ENCODE measurements around the gene LRRC75A. TPM values are rescaled to one million over a fixed set of nuclear protein-coding genes. Genes with fewer than 3 reads are reported as not detected.

The LRRC75A gene
- total and polyA plus RNA-seq, 2 donors (not counting 1 experiment from before 2014, with no cell fraction given) = 0.64 to 3.1 TPM

- no peak for DNase-seq (ENCODE audit: low read depth in 2 of 2)
- H3K9ac ChIP-seq (ENCODE audit: insufficient read depth, low read length) = no peak overlapping the region
- H3K4me3 ChIP-seq (replicated peaks in 1 of 4; ENCODE audit: control extremely low read depth in 1 of 4, insufficient read depth in 1 of 4, low read depth in 3 of 4, low read length in 4 of 4) = no peak overlapping the region
- no peaks in the 10 kb centered on the region for H4K20me1 ChIP-seq (ENCODE audit: control insufficient read depth, extremely low read depth, insufficient read depth, low read length)
- H3K27me3 ChIP-seq (ENCODE audit: control insufficient read depth, insufficient read depth, low read length) = no peaks in the 10 kb centered on the region
- H2AFZ ChIP-seq (ENCODE audit: low read length) = no peak overlapping the region
- peaks cover 2% of the 10 kb centered on the region for H3K36me3 ChIP-seq (ENCODE audit: control insufficient read depth, insufficient read depth, low read length)
- H3K9me3 ChIP-seq (ENCODE audit: control insufficient read depth, insufficient read depth, low read depth, low read length) = no peaks in the 10 kb centered on the region
- no peak overlapping the region for H3K4me2 ChIP-seq (ENCODE audit: extremely low read depth, insufficient read depth, low read length)
- no peak overlapping the region for H3K27ac ChIP-seq (ENCODE audit: insufficient read depth, low read length)
- H3K4me1 ChIP-seq (ENCODE audit: control insufficient read depth, extremely low read depth, insufficient read depth, low read length) = no peaks in the 10 kb centered on the region
- no peaks in the 10 kb centered on the region for H3K79me2 ChIP-seq (ENCODE audit: control insufficient read depth, insufficient read depth, low read length)
- no peak for TF ChIP-seq EZH2 (IDR thresholded peaks at IDR 0.05; ENCODE audit: low read length, missing control alignments)
- no peak for TF ChIP-seq CTCF (conservative IDR thresholded peaks at IDR 0.05 in 1 of 2, IDR thresholded peaks at IDR 0.05 in 1 of 2; ENCODE audit: low read depth in 1 of 2, low read length in 2 of 2)
These were observed 32.0 kb downstream of the LRRC75A start for GRCh38 chr17:16459855-16460550.

DNA sequence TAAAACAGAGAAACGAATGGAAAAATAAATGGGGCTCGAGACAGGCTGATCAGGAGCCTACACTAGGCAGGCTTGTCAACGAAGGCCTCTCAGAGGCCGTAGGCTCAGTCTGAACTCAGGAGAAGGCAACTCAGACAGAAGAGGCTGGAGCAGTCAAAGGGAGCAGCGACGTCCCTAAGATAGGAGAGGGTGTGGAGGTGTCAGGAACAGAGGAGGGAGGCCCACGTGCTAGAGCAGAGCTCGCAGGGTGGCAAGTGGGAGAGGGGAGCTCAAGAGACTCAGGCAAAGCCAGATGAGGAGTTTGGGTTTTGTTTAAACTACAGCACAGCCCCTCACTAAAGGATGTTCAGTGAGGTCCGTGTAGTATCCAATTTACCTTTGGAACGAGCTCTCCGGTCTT lies 32.7 kb downstream of the LRRC75A start:
- H4K20me1 ChIP-seq (ENCODE audit: control insufficient read depth, extremely low read depth, insufficient read depth, low read length) = no peaks in the 10 kb centered on the region
- no peak overlapping the region for H2AFZ ChIP-seq (ENCODE audit: low read length)
- DNase-seq (ENCODE audit: low read depth in 2 of 2) = no peak
- H3K36me3 ChIP-seq (ENCODE audit: control insufficient read depth, insufficient read depth, low read length) = peaks cover 2% of the 10 kb centered on the region
- H3K79me2 ChIP-seq (ENCODE audit: control insufficient read depth, insufficient read depth, low read length) = no peaks in the 10 kb centered on the region
- H3K4me2 ChIP-seq (ENCODE audit: extremely low read depth, insufficient read depth, low read length) = no peak overlapping the region
- no peak overlapping the region for H3K9ac ChIP-seq (ENCODE audit: insufficient read depth, low read length)
- H3K27ac ChIP-seq (ENCODE audit: insufficient read depth, low read length) = no peak overlapping the region
- H3K9me3 ChIP-seq (ENCODE audit: control insufficient read depth, insufficient read depth, low read depth, low read length) = no peaks in the 10 kb centered on the region
- H3K4me1 ChIP-seq (ENCODE audit: control insufficient read depth, extremely low read depth, insufficient read depth, low read length) = no peaks in the 10 kb centered on the region
- no peaks in the 10 kb centered on the region for H3K27me3 ChIP-seq (ENCODE audit: control insufficient read depth, insufficient read depth, low read length)
- TF ChIP-seq EZH2 (IDR thresholded peaks at IDR 0.05; ENCODE audit: low read length, missing control alignments) (no peak), CTCF (conservative IDR thresholded peaks at IDR 0.05 in 1 of 2, IDR thresholded peaks at IDR 0.05 in 1 of 2; ENCODE audit: low read depth in 1 of 2, low read length in 2 of 2) (no peak)
- H3K4me3 ChIP-seq (replicated peaks in 1 of 4; ENCODE audit: control extremely low read depth in 1 of 4, insufficient read depth in 1 of 4, low read depth in 3 of 4, low read length in 4 of 4) = no peak overlapping the region

DNA sequence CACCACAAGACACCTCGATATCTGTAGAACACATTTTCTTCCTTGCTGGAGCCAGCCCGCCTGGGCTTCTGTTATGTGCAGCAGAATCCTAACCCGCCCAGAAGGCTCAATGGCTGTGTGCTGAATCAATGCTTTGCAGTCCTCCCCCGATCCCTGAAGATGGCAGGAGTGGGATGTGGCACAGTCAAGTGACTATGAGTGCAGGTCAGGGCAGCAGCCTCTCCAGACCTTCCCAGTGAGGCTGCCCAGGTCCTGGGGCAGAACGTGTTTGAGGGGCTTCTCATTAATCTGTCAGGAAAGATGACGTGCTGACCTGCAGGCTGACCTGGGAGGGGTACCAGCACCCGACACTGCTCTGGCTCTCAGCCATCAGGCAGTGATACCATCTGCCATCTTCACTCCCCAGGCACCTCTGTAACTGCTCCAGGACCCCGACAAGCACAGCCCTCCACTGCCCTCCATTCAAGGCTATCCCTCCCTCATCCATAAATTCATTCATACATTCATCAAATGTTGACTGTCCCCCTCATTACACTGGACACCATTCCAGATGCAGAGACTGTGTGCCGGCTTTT lies 35.2 kb downstream of the LRRC75A start:
- Histone ChIP-seq H3K27me3 (ENCODE audit: control insufficient read depth, insufficient read depth, low read length) (no peaks in the 10 kb centered on the region), H3K4me1 (ENCODE audit: control insufficient read depth, extremely low read depth, insufficient read depth, low read length) (no peaks in the 10 kb centered on the region), H3K4me3 (replicated peaks in 1 of 4; ENCODE audit: control extremely low read depth in 1 of 4, insufficient read depth in 1 of 4, low read depth in 3 of 4, low read length in 4 of 4) (no peak overlapping the region), H3K9ac (ENCODE audit: insufficient read depth, low read length) (no peak overlapping the region), H4K20me1 (ENCODE audit: control insufficient read depth, extremely low read depth, insufficient read depth, low read length) (no peaks in the 10 kb centered on the region), H3K79me2 (ENCODE audit: control insufficient read depth, insufficient read depth, low read length) (no peaks in the 10 kb centered on the region), H3K9me3 (ENCODE audit: control insufficient read depth, insufficient read depth, low read depth, low read length) (no peaks in the 10 kb centered on the region), H2AFZ (ENCODE audit: low read length) (no peak overlapping the region), H3K27ac (ENCODE audit: insufficient read depth, low read length) (no peak overlapping the region), H3K36me3 (ENCODE audit: control insufficient read depth, insufficient read depth, low read length) (peaks cover 2% of the 10 kb centered on the region), H3K4me2 (ENCODE audit: extremely low read depth, insufficient read depth, low read length) (no peak overlapping the region)
- no peak for DNase-seq (ENCODE audit: low read depth in 2 of 2)
- TF ChIP-seq EZH2 (IDR thresholded peaks at IDR 0.05; ENCODE audit: low read length, missing control alignments) = no peak
- no peak for TF ChIP-seq CTCF (conservative IDR thresholded peaks at IDR 0.05 in 1 of 2, IDR thresholded peaks at IDR 0.05 in 1 of 2; ENCODE audit: low read depth in 1 of 2, low read length in 2 of 2)
